ENCODE measurements around the gene GRM4.

Gene GRM4

GRCh38 chr6:34063651-34064050 lies 82.2 kb downstream of the GRM4 start:
- H3K27ac Mint-ChIP-seq, result no peak overlapping the region
- no peak overlapping the region for H3K4me3 Mint-ChIP-seq
- peaks cover 2% of the 10 kb centered on the region for H3K27me3 Mint-ChIP-seq
- H3K36me3 Mint-ChIP-seq, result no peaks in the 10 kb centered on the region
- H3K9me3 Mint-ChIP-seq (ENCODE audit: low read depth), result no peaks in the 10 kb centered on the region
- H3K4me1 Mint-ChIP-seq (ENCODE audit: low read depth), result no peaks in the 10 kb centered on the region

- Mint-ChIP-seq H3K27me3 (peaks cover 2% of the 10 kb centered on the region), H3K4me3 (no peak overlapping the region), H3K36me3 (no peaks in the 10 kb centered on the region), H3K9me3 (ENCODE audit: low read depth) (no peaks in the 10 kb centered on the region), H3K4me1 (ENCODE audit: low read depth) (no peaks in the 10 kb centered on the region), H3K27ac (no peak overlapping the region)
Observed at GRCh38 chr6:34062815-34063214, 83.1 kb downstream of the GRM4 start.

GRCh38 chr6:34062156-34062555 lies 83.7 kb downstream of the GRM4 start:
- no peaks in the 10 kb centered on the region for H3K9me3 Mint-ChIP-seq (ENCODE audit: low read depth)
- peaks cover 2% of the 10 kb centered on the region for H3K27me3 Mint-ChIP-seq

GRCh38 chr6:34061348-34061747 lies 84.5 kb downstream of the GRM4 start:
- H3K4me3 Mint-ChIP-seq, result no peak overlapping the region
- no peaks in the 10 kb centered on the region for H3K4me1 Mint-ChIP-seq (ENCODE audit: low read depth)
- no peaks in the 10 kb centered on the region for H3K9me3 Mint-ChIP-seq (ENCODE audit: low read depth)
- H3K27ac Mint-ChIP-seq, result no peak overlapping the region
- H3K36me3 Mint-ChIP-seq, result no peaks in the 10 kb centered on the region
- H3K27me3 Mint-ChIP-seq, result peaks cover 2% of the 10 kb centered on the region

More at GRCh38 chr6:34062156-34062555, 83.7 kb downstream of the GRM4 start:
- no peak overlapping the region for H3K4me3 Mint-ChIP-seq
- no peaks in the 10 kb centered on the region for H3K36me3 Mint-ChIP-seq
- no peak overlapping the region for H3K27ac Mint-ChIP-seq
- H3K4me1 Mint-ChIP-seq (ENCODE audit: low read depth), result no peaks in the 10 kb centered on the region

- Mint-ChIP-seq H3K4me3 (no peak overlapping the region), H3K36me3 (no peaks in the 10 kb centered on the region), H3K27me3 (peaks cover 1% of the 10 kb centered on the region), H3K27ac (no peak overlapping the region), H3K4me1 (ENCODE audit: low read depth) (no peaks in the 10 kb centered on the region), H3K9me3 (ENCODE audit: low read depth) (no peaks in the 10 kb centered on the region)
Observed at GRCh38 chr6:34059914-34060313, 86.0 kb downstream of the GRM4 start.

- H3K36me3 Mint-ChIP-seq, result no peaks in the 10 kb centered on the region
- H3K27ac Mint-ChIP-seq, result no peak overlapping the region
- H3K4me3 Mint-ChIP-seq, result no peak overlapping the region
- no peaks in the 10 kb centered on the region for H3K27me3 Mint-ChIP-seq
- H3K9me3 Mint-ChIP-seq (ENCODE audit: low read depth), result no peaks in the 10 kb centered on the region
- H3K4me1 Mint-ChIP-seq (ENCODE audit: low read depth), result no peaks in the 10 kb centered on the region
Observed at GRCh38 chr6:34059136-34059731, 86.7 kb downstream of the GRM4 start.

GRCh38 chr6:34057790-34058189 lies 88.1 kb downstream of the GRM4 start:
- Mint-ChIP-seq H3K9me3 (ENCODE audit: low read depth) (no peaks in the 10 kb centered on the region), H3K4me1 (ENCODE audit: low read depth) (no peaks in the 10 kb centered on the region), H3K27ac (no peak overlapping the region), H3K36me3 (no peaks in the 10 kb centered on the region), H3K27me3 (no peaks in the 10 kb centered on the region), H3K4me3 (no peak overlapping the region)

GRCh38 chr6:34057191-34057590 lies 88.7 kb downstream of the GRM4 start:
- no peak overlapping the region for H3K4me3 Mint-ChIP-seq
- H3K27me3 Mint-ChIP-seq, result no peaks in the 10 kb centered on the region
- no peaks in the 10 kb centered on the region for H3K9me3 Mint-ChIP-seq (ENCODE audit: low read depth)
- no peaks in the 10 kb centered on the region for H3K4me1 Mint-ChIP-seq (ENCODE audit: low read depth)
- no peak overlapping the region for H3K27ac Mint-ChIP-seq
- H3K36me3 Mint-ChIP-seq, result no peaks in the 10 kb centered on the region

- H3K27ac Mint-ChIP-seq, result no peak overlapping the region
- H3K27me3 Mint-ChIP-seq, result no peaks in the 10 kb centered on the region
- no peaks in the 10 kb centered on the region for H3K4me1 Mint-ChIP-seq (ENCODE audit: low read depth)
Observed at GRCh38 chr6:34056305-34057108, 89.4 kb downstream of the GRM4 start.

GRCh38 chr6:34055223-34055933 lies 90.5 kb downstream of the GRM4 start:
- no peak overlapping the region for H3K27ac Mint-ChIP-seq
- H3K27me3 Mint-ChIP-seq, result no peaks in the 10 kb centered on the region
- H3K9me3 Mint-ChIP-seq (ENCODE audit: low read depth), result no peaks in the 10 kb centered on the region
- no peak overlapping the region for H3K4me3 Mint-ChIP-seq
- H3K36me3 Mint-ChIP-seq, result no peaks in the 10 kb centered on the region
- H3K4me1 Mint-ChIP-seq (ENCODE audit: low read depth), result no peaks in the 10 kb centered on the region

More at GRCh38 chr6:34056305-34057108, 89.4 kb downstream of the GRM4 start:
- H3K9me3 Mint-ChIP-seq (ENCODE audit: low read depth), result no peaks in the 10 kb centered on the region
- no peaks in the 10 kb centered on the region for H3K36me3 Mint-ChIP-seq
- H3K4me3 Mint-ChIP-seq, result no peak overlapping the region

GRCh38 chr6:34053721-34054120 lies 92.2 kb downstream of the GRM4 start:
- Mint-ChIP-seq H3K27me3 (no peaks in the 10 kb centered on the region), H3K4me1 (ENCODE audit: low read depth) (no peaks in the 10 kb centered on the region), H3K4me3 (no peak overlapping the region), H3K9me3 (ENCODE audit: low read depth) (no peaks in the 10 kb centered on the region), H3K36me3 (no peaks in the 10 kb centered on the region), H3K27ac (no peak overlapping the region)

GRCh38 chr6:34052918-34053608 lies 92.8 kb downstream of the GRM4 start:
- H3K4me1 Mint-ChIP-seq (ENCODE audit: low read depth), result no peaks in the 10 kb centered on the region
- H3K36me3 Mint-ChIP-seq, result no peaks in the 10 kb centered on the region
- no peak overlapping the region for H3K4me3 Mint-ChIP-seq
- no peaks in the 10 kb centered on the region for H3K9me3 Mint-ChIP-seq (ENCODE audit: low read depth)
- no peak overlapping the region for H3K27ac Mint-ChIP-seq
- H3K27me3 Mint-ChIP-seq, result no peaks in the 10 kb centered on the region

- Mint-ChIP-seq H3K4me1 (ENCODE audit: low read depth) (no peaks in the 10 kb centered on the region), H3K4me3 (no peak overlapping the region)
Observed at GRCh38 chr6:34052071-34052825, 93.6 kb downstream of the GRM4 start.

GRCh38 chr6:34051331-34051919 lies 94.5 kb downstream of the GRM4 start:
- H3K36me3 Mint-ChIP-seq, result no peaks in the 10 kb centered on the region
- H3K27ac Mint-ChIP-seq, result no peak overlapping the region
- H3K27me3 Mint-ChIP-seq, result peaks cover 1% of the 10 kb centered on the region

More at GRCh38 chr6:34052071-34052825, 93.6 kb downstream of the GRM4 start:
- no peaks in the 10 kb centered on the region for H3K9me3 Mint-ChIP-seq (ENCODE audit: low read depth)
- H3K36me3 Mint-ChIP-seq, result no peaks in the 10 kb centered on the region
- H3K27ac Mint-ChIP-seq, result no peak overlapping the region
- H3K27me3 Mint-ChIP-seq, result peaks cover 1% of the 10 kb centered on the region

More at GRCh38 chr6:34051331-34051919, 94.5 kb downstream of the GRM4 start:
- H3K9me3 Mint-ChIP-seq (ENCODE audit: low read depth), result no peaks in the 10 kb centered on the region
- no peak overlapping the region for H3K4me3 Mint-ChIP-seq
- H3K4me1 Mint-ChIP-seq (ENCODE audit: low read depth), result no peaks in the 10 kb centered on the region
